Cardiac muscle cell (in vitro differentiated cells and primary cell): ENCODE measurements around the gene MAPK6. TPM values are rescaled to one million over a fixed set of nuclear protein-coding genes. Genes with fewer than 3 reads are reported as not detected.

Source experiments
- DNase-seq, 2 donors: peaks; one replicate each; pipeline versions ENCODE4 v3.0.0 to v3.0.0-alpha.2; 2010 to 2017; ENCODE audit warnings: low read depth in 1 of 2, low spot score in 1 of 2
- H3K27ac ChIP-seq: fragments of 200-600 bp; sonication (generic); 2 replicates; pipeline ENCODE4 v1.5.1; 2016
- H3K27me3 ChIP-seq: fragments of 200-600 bp; sonication (generic); 2 replicates; pipeline ENCODE4 v1.6.0; 2016; ENCODE audit warnings: control low read depth
- H3K36me3 ChIP-seq: fragments of 200-600 bp; sonication (generic); 2 replicates; pipeline ENCODE4 v1.5.1; 2016; ENCODE audit warnings: control low read depth
- H3K4me1 ChIP-seq: fragments of 200-600 bp; sonication (generic); 2 replicates; pipeline ENCODE4 v1.8.1; 2017; ENCODE audit warnings: low read depth, mild to moderate bottlenecking, mixed run types
- H3K4me3 ChIP-seq: fragments of 200-600 bp; sonication (generic); 2 replicates; pipeline ENCODE4 v1.5.1; 2016; ENCODE audit warnings: mild to moderate bottlenecking
- H3K9me3 ChIP-seq: fragments of 200-600 bp; sonication (generic); 2 replicates; pipeline ENCODE4 v1.5.1; 2017; ENCODE audit warnings: low read depth, mild to moderate bottlenecking, control low read depth
- polyA plus RNA-seq: library from polyadenylated mRNA; unstranded; fragments of >200 nt; fragmentation: Nextera tagmentation; extraction: Ambion mirVana; gene quantifications from 2 replicates; pipeline ENCODE4 v1.2.1, GENCODE V29; 2016
- total RNA-seq: library from RNA; depleted of rRNA; stranded (reverse); fragments of >200 nt; gene quantifications from 2 replicates; pipeline ENCODE4 v1.2.3, GENCODE V29; 2016
- TF ChIP-seq, protein P1 (sequence below): IDR thresholded peaks from 2 replicates; pipeline ENCODE4 v1.5.1; 2012; ENCODE audit warnings: low read depth, mild to moderate bottlenecking, low read length

MAPK6 gene
- total RNA-seq (24.7 and 33.4 TPM in 2 replicates), polyA plus RNA-seq (14.1 and 18.4 TPM in 2 replicates)

GRCh38 chr15:52018693-52019393 is at the start of gene MAPK6:
Gene MAPK6, plus strand, starts transcription at chr15:52019219. Its CDS starts 27,242 bp downstream, at chr15:52046461.
- Histone ChIP-seq H3K9me3 (no peaks in the 10 kb centered on the region), H3K4me3 (peak within 1 kb of the TSS; percentile 88), H3K27ac (peak within 1 kb of the TSS; percentile 98), H3K36me3 (no peaks in the 10 kb centered on the region), H3K4me1 (peaks cover 10% of the 10 kb centered on the region), H3K27me3 (no peaks in the 10 kb centered on the region)
- TF ChIP-seq, protein P1, sequence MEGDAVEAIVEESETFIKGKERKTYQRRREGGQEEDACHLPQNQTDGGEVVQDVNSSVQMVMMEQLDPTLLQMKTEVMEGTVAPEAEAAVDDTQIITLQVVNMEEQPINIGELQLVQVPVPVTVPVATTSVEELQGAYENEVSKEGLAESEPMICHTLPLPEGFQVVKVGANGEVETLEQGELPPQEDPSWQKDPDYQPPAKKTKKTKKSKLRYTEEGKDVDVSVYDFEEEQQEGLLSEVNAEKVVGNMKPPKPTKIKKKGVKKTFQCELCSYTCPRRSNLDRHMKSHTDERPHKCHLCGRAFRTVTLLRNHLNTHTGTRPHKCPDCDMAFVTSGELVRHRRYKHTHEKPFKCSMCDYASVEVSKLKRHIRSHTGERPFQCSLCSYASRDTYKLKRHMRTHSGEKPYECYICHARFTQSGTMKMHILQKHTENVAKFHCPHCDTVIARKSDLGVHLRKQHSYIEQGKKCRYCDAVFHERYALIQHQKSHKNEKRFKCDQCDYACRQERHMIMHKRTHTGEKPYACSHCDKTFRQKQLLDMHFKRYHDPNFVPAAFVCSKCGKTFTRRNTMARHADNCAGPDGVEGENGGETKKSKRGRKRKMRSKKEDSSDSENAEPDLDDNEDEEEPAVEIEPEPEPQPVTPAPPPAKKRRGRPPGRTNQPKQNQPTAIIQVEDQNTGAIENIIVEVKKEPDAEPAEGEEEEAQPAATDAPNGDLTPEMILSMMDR = no peak
- peak; percentile 93 to 97 for DNase-seq

- Histone ChIP-seq H3K27ac (no peak overlapping the region), H3K4me3 (no peak overlapping the region), H3K4me1 (peaks cover 4% of the 10 kb centered on the region), H3K36me3 (no peaks in the 10 kb centered on the region), H3K27me3 (no peaks in the 10 kb centered on the region), H3K9me3 (no peaks in the 10 kb centered on the region)
- no peak for DNase-seq
- TF ChIP-seq, protein P1 = no peak
These were observed 49.3 kb upstream of the MAPK6 start for GRCh38 chr15:51969728-51970127.

DNA sequence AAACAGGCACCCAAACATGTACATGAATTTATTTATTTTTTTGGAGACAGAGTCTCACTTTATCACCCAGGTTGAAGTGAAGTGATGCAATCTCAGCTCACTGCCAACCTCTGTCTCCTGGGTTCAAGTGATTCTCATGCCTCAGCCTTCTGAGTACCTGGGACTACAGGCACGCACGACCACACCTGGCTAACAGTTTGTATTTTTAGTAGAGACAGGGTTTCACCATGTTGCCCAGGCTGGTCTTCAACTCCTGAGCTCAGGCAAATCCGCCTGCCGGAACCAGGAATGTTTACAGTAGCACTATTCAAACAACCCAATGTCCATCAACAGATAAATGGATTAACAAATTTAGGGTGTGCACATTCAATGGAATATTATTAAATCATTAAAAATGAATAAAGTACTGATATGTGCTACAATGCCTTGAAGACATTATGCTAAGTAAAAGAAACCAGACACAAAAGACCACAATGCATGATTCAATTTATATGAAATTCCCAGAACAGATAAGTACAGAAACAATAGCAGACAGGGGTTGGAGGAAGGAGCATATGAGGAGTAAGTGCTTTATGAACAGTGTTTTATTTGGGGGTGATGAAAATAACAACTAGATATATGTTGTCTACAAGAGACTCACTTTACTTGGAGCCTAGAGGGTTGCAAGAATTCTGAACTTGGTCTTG is 48.7 kb upstream of the MAPK6 start:
- peaks cover 4% of the 10 kb centered on the region for H3K4me1 ChIP-seq
- no peak overlapping the region for H3K4me3 ChIP-seq
- no peaks in the 10 kb centered on the region for H3K36me3 ChIP-seq
- H3K9me3 ChIP-seq = no peaks in the 10 kb centered on the region
- no peak overlapping the region for H3K27ac ChIP-seq
- no peak for DNase-seq
- TF ChIP-seq, protein P1 = no peak
- no peaks in the 10 kb centered on the region for H3K27me3 ChIP-seq

DNA sequence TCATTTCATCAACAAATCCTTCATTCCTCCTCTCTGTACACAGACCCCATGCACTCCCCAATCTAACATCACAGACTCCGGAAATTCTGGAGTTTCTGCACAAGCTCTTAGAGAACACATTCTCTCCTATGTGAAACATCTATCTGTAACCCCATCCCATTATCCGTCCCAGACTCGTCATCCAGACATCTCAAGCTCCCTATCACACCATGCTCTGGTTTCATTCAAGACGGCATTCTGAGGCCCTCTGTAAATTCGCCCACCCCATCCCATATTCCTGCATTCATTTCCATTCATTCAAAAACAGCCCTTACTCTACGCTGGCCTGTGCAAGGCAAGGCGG is 48.0 kb upstream of the MAPK6 start:
- TF ChIP-seq, protein P1 = no peak
- H3K4me1 ChIP-seq = peaks cover 4% of the 10 kb centered on the region

GRCh38 chr15:51971375-51972133 is 47.5 kb upstream of the MAPK6 start, which contains the start of gene LEO1:
Gene LEO1, minus strand, starts transcription at chr15:51971778. Its CDS starts 33 bp downstream, at chr15:51971745.
- peak within 1 kb of the TSS; percentile 86 for H3K27ac ChIP-seq
- H3K4me1 ChIP-seq = peaks cover 4% of the 10 kb centered on the region
- peak within 1 kb of the TSS; percentile 72 for H3K4me3 ChIP-seq
- no peaks in the 10 kb centered on the region for H3K36me3 ChIP-seq
- DNase-seq = peak; percentile 98
- no peaks in the 10 kb centered on the region for H3K27me3 ChIP-seq
- no peaks in the 10 kb centered on the region for H3K9me3 ChIP-seq
- TF ChIP-seq, protein P1 = peak; percentile 52

More for the DNA sequence above, 48.0 kb upstream of the MAPK6 start:
- H3K27me3 ChIP-seq = no peaks in the 10 kb centered on the region
- H3K9me3 ChIP-seq = no peaks in the 10 kb centered on the region
- peak overlapping the region; percentile 72 for H3K4me3 ChIP-seq
- peak overlapping the region; percentile 86 for H3K27ac ChIP-seq
- no peaks in the 10 kb centered on the region for H3K36me3 ChIP-seq
- DNase-seq = no peak
